Measurements from ENCODE around the gene PTRH1. TPM values are rescaled to one million over a fixed set of nuclear protein-coding genes. Genes with fewer than 3 reads are reported as not detected.

The PTRH1 gene
- total and polyA plus RNA-seq, 2 of the 13 experiments (the other 11 are each of a cell fraction or from before 2014, with no cell fraction given): 4.0 to 10.4 TPM

- TF ChIP-seq ZC3H4 (CRISPR knock-in tag; IDR thresholded peaks at IDR 0.05; ENCODE audit: borderline replicate concordance) (no peak), U2AF1 (optimal IDR thresholded peaks at IDR 0.05; ENCODE audit: low read depth, low read length) (no peak), ZNF800 (CRISPR knock-in tag; IDR thresholded peaks at IDR 0.05) (peak; percentile 64; the same call in 1 of the 2 replicates), ZNF335 (CRISPR knock-in tag; IDR thresholded peaks at IDR 0.05) (peak; percentile 89), ZNF180 (CRISPR knock-in tag; IDR thresholded peaks at IDR 0.05; ENCODE audit: borderline replicate concordance, low read depth) (no peak), SIX1 (CRISPR knock-in tag; IDR thresholded peaks at IDR 0.05; ENCODE audit: borderline replicate concordance) (no peak), EZH2 (conservative IDR thresholded peaks at IDR 0.05; ENCODE audit: low read depth, low read length) (no peak), ZBTB20 (CRISPR knock-in tag; IDR thresholded peaks at IDR 0.05; ENCODE audit: borderline replicate concordance, low read depth) (no peak; the same call in 1 of the 2 replicates), PBX3 (CRISPR knock-in tag; IDR thresholded peaks at IDR 0.05; ENCODE audit: borderline replicate concordance) (no peak), ZNF121 (CRISPR knock-in tag; IDR thresholded peaks at IDR 0.05) (no peak), ZNF790 (CRISPR knock-in tag; IDR thresholded peaks at IDR 0.05; ENCODE audit: borderline replicate concordance) (no peak), ZSCAN22 (CRISPR knock-in tag; IDR thresholded peaks at IDR 0.05) (no peak), RXRB (CRISPR knock-in tag; IDR thresholded peaks at IDR 0.05; ENCODE audit: borderline replicate concordance) (no peak), ATM (IDR thresholded peaks at IDR 0.05; ENCODE audit: borderline replicate concordance) (no peak), DZIP1 (CRISPR knock-in tag; IDR thresholded peaks at IDR 0.05) (no peak), ZNF496 (CRISPR knock-in tag; IDR thresholded peaks at IDR 0.05; ENCODE audit: insufficient replicate concordance) (no peak), SP4 (CRISPR knock-in tag; IDR thresholded peaks at IDR 0.05) (peak; percentile 92), ZNF574 (CRISPR knock-in tag; IDR thresholded peaks at IDR 0.05) (peak; percentile 78), POLR2G (IDR thresholded peaks at IDR 0.05; ENCODE audit: low read depth, low read length) (peak; percentile 48; the same call in 1 of the 2 replicates), ZNF550 (CRISPR knock-in tag; IDR thresholded peaks at IDR 0.05; ENCODE audit: borderline replicate concordance) (no peak)
Observed at GRCh38 chr9:127715470-127716337, at the start of gene PTRH1, which contains the start of gene TTC16 (continued).
